MM.1S (cell line): Measurements from ENCODE around the gene ZC3H12C.

Experiments
- DNase-seq: peaks from one replicate; pipeline ENCODE4 v3.0.0-alpha.2; 2015
- H2AFZ ChIP-seq: fragments of 300-600 bp; sonication (generic); 2 replicates; pipeline ENCODE4 v1.6.0; 2016; ENCODE audit warnings: antibody characterized with exemption, low read length
- H3F3A ChIP-seq: fragments of 300-600 bp; sonication (generic); 2 replicates; pipeline ENCODE4 v1.6.1; 2016; ENCODE audit warnings: mild to moderate bottlenecking, antibody characterized with exemption, low read length, moderate library complexity, mixed read lengths; ENCODE audit not compliant: insufficient read depth
- H3K27ac ChIP-seq: fragments of 300-600 bp; sonication (generic); 2 replicates; pipeline ENCODE4 v1.5.1; 2016; ENCODE audit warnings: mild to moderate bottlenecking, low read length
- H3K27me3 ChIP-seq: fragments of 300-600 bp; sonication (generic); replicated peaks from 2 replicates; pipeline ENCODE4 v1.6.0; 2016; ENCODE audit warnings: low read length; ENCODE audit not compliant: insufficient read depth
- H3K36me3 ChIP-seq: fragments of 300-600 bp; sonication (generic); replicated peaks from 2 replicates; pipeline ENCODE4 v1.6.1; 2016; ENCODE audit warnings: mild to moderate bottlenecking, low read length, mixed read lengths; ENCODE audit not compliant: insufficient read depth
- H3K4me1 ChIP-seq: fragments of 300-600 bp; sonication (generic); 2 replicates; pipeline ENCODE4 v1.6.1; 2016; ENCODE audit warnings: low read length, mixed read lengths
- H3K4me2 ChIP-seq: fragments of 300-600 bp; sonication (generic); 2 replicates; pipeline ENCODE4 v1.6.0; 2016; ENCODE audit warnings: low read depth, low read length
- H3K4me3 ChIP-seq: fragments of 300-600 bp; sonication (generic); 2 replicates; pipeline ENCODE4 v1.5.1; 2016; ENCODE audit warnings: low read length, mixed read lengths
- H3K79me2 ChIP-seq: fragments of 300-600 bp; sonication (generic); 2 replicates; pipeline ENCODE4 v1.6.1; 2016; ENCODE audit warnings: mixed run types, low read length, mixed read lengths
- H3K9ac ChIP-seq: fragments of 300-600 bp; sonication (generic); 2 replicates; pipeline ENCODE4 v1.6.1; 2016; ENCODE audit warnings: low read length, mixed read lengths
- H3K9me2 ChIP-seq: fragments of 300-600 bp; sonication (generic); replicated peaks from 2 replicates; pipeline ENCODE4 v1.6.1; 2016; ENCODE audit warnings: mild to moderate bottlenecking, low read length, mixed read lengths; ENCODE audit not compliant: insufficient read depth
- H3K9me3 ChIP-seq: fragments of 300-600 bp; sonication (generic); replicated peaks from 2 replicates; pipeline ENCODE4 v1.6.1; 2016; ENCODE audit warnings: mild to moderate bottlenecking, low read length, mixed read lengths; ENCODE audit not compliant: insufficient read depth
- H4K20me1 ChIP-seq: fragments of 300-600 bp; sonication (generic); 2 replicates; pipeline ENCODE4 v1.6.1; 2016; ENCODE audit warnings: mild to moderate bottlenecking, low read length, moderate library complexity, mixed read lengths; ENCODE audit not compliant: insufficient read depth
- EZH2 ChIP-seq: fragments of 300-600 bp; sonication (generic); optimal IDR thresholded peaks from 2 replicates; pipeline ENCODE3; 2017; ENCODE audit warnings: low read depth, mild to moderate bottlenecking, antibody characterized with exemption, low read length, mixed read lengths
- EZH2phosphoT487 ChIP-seq: fragments of 300-600 bp; sonication (generic); IDR thresholded peaks from 2 replicates; pipeline ENCODE4 v1.6.1; 2018; ENCODE audit warnings: antibody characterized with exemption, low read length
- TF ChIP-seq, protein P1 (sequence below): fragments of 300-600 bp; sonication (generic); IDR thresholded peaks from 2 replicates; pipeline ENCODE4 v1.5.1; 2016; ENCODE audit warnings: antibody characterized with exemption, low read length, mixed read lengths

The ZC3H12C gene

DNA sequence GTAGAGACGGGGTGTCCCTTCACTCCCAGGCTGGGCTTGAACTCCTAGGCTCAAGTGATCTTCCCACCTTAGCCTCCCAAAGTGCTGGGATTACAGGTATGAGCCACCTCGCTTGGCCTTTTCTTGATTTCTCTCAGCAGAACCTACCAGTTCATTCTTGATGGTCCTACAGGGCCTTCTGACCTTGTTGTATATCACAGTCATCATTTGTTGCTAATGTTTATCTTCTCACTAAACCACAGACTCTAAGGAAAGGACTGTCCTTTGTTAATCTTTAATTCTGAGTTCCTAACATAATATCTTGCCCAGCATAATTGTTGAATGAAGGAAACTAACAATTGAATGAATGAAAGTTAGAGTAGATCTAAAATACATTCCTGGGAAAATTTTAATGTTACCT is 22.0 kb upstream of the ZC3H12C start:
- Histone ChIP-seq H3K9me3 (no peaks in the 10 kb centered on the region), H3K36me3 (no peaks in the 10 kb centered on the region), H4K20me1 (no peaks in the 10 kb centered on the region), H3K79me2 (no peaks in the 10 kb centered on the region), H3F3A (no peaks in the 10 kb centered on the region), H3K27ac (no peak overlapping the region), H3K4me3 (no peak overlapping the region), H3K4me2 (no peak overlapping the region), H3K4me1 (0 out of 2 replicates have a peak, but pooled peaks cover 6% of the 10 kb centered on the region), H3K27me3 (no peaks in the 10 kb centered on the region), H2AFZ (no peak overlapping the region), H3K9ac (no peak overlapping the region), H3K9me2 (no peaks in the 10 kb centered on the region)
- no peak for DNase-seq
- no peak for TF ChIP-seq EZH2
- TF ChIP-seq, protein P1, sequence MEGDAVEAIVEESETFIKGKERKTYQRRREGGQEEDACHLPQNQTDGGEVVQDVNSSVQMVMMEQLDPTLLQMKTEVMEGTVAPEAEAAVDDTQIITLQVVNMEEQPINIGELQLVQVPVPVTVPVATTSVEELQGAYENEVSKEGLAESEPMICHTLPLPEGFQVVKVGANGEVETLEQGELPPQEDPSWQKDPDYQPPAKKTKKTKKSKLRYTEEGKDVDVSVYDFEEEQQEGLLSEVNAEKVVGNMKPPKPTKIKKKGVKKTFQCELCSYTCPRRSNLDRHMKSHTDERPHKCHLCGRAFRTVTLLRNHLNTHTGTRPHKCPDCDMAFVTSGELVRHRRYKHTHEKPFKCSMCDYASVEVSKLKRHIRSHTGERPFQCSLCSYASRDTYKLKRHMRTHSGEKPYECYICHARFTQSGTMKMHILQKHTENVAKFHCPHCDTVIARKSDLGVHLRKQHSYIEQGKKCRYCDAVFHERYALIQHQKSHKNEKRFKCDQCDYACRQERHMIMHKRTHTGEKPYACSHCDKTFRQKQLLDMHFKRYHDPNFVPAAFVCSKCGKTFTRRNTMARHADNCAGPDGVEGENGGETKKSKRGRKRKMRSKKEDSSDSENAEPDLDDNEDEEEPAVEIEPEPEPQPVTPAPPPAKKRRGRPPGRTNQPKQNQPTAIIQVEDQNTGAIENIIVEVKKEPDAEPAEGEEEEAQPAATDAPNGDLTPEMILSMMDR: no peak
- TF ChIP-seq EZH2phosphoT487: no peak

DNA sequence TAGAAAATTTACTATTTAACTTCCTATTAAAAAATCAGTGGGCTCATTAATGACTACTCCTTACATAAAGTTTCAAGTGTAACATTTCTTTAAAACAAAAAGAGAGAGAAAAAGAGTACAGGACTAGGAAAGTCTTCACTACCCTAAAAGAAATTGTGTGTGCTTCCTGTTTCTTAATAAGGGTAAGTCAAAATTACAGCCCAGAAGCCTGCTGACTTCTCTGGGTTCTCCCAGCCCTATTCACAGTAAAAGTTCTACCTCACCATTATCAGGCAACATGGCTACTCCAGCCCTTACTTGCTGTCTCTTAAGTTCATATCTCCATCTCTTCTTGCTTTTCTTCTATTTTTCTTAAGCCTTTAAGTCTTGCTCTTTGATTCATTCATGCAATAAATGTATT is 20.3 kb upstream of the ZC3H12C start:
- no peaks in the 10 kb centered on the region for H3F3A ChIP-seq
- H3K9me3 ChIP-seq: no peaks in the 10 kb centered on the region
- H2AFZ ChIP-seq: no peak overlapping the region
- no peak overlapping the region for H3K4me2 ChIP-seq
- no peak overlapping the region for H3K4me3 ChIP-seq
- TF ChIP-seq EZH2 (no peak), EZH2phosphoT487 (no peak)
- TF ChIP-seq, protein P1: no peak
- H3K9ac ChIP-seq: no peak overlapping the region
- H4K20me1 ChIP-seq: no peaks in the 10 kb centered on the region
- no peaks in the 10 kb centered on the region for H3K27me3 ChIP-seq
- no peaks in the 10 kb centered on the region for H3K79me2 ChIP-seq
- no peaks in the 10 kb centered on the region for H3K9me2 ChIP-seq
- 0 out of 2 replicates have a peak, but pooled peaks cover 6% of the 10 kb centered on the region for H3K4me1 ChIP-seq
- H3K27ac ChIP-seq: no peak overlapping the region
- DNase-seq: no peak
- no peaks in the 10 kb centered on the region for H3K36me3 ChIP-seq

DNA sequence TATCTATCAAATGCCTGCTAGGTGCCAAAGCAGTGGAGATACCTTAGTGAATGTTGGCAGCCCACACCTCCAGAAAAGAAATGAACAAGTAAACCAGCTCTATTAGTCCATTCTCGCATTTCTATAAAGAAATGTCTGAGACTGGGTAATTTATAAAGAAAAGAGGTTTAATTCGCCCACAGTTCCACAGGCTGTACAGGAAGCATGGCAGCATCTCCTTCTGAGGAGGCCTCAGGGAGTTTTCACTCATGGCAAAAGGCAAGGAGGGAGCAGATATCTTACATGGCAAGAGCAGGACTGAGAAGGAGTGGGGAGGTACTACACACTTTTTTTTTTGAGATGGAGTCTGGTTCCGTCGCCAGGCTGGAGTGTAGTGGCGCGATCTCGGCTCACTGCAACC is 18.7 kb upstream of the ZC3H12C start:
- no peaks in the 10 kb centered on the region for H3K9me2 ChIP-seq

More for the DNA sequence above, 18.7 kb upstream of the ZC3H12C start:
- DNase-seq: no peak
- no peaks in the 10 kb centered on the region for H3F3A ChIP-seq
- H2AFZ ChIP-seq: no peak overlapping the region
- TF ChIP-seq, protein P1: no peak
- TF ChIP-seq EZH2: no peak
- TF ChIP-seq EZH2phosphoT487: no peak
- no peaks in the 10 kb centered on the region for H3K9me3 ChIP-seq
- no peak overlapping the region for H3K9ac ChIP-seq
- no peaks in the 10 kb centered on the region for H3K79me2 ChIP-seq
- no peaks in the 10 kb centered on the region for H4K20me1 ChIP-seq
- H3K27ac ChIP-seq: no peak overlapping the region
- no peaks in the 10 kb centered on the region for H3K36me3 ChIP-seq
- H3K4me3 ChIP-seq: no peak overlapping the region
- no peaks in the 10 kb centered on the region for H3K27me3 ChIP-seq
- 0 out of 2 replicates have a peak, but pooled peaks cover 2% of the 10 kb centered on the region for H3K4me1 ChIP-seq
- H3K4me2 ChIP-seq: no peak overlapping the region
